Measurements from ENCODE around the gene ZNF398. TPM values are rescaled to one million over a fixed set of nuclear protein-coding genes. Genes with fewer than 3 reads are reported as not detected.
A peak's percentile ranks its signal among the peaks of the same experiment; 100 is the strongest.

The ZNF398 gene
- total and polyA plus RNA-seq, 7 donors, result 2.4 to 19.7 (median 13.0) TPM

DNA sequence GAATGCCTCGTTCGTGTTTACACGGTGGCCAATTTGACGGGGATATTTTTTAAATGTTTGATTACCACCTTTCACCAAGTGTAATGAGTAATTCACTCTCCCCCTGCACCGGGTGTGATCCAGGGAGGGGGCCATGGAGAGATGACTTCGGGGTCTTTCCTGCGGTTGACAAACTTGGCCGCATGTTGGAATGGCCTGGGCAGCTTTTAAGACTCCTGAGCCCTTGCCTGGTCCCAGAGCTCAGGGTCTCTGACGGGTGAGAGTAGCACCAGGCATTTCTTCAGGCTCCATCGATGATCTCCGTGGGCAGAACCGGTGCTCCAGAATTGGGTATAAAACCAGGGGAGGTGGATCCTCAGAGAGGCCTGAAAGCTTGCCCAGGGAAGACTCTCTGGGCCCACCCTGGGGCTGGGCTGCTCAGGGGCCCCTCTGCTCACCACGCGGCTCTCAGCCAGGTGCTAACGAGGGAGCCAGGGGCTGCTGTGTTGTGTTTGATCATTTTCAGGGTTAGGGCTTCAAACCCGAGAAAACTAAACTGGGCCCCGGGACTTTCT lies 49.0 kb downstream of the ZNF398 start:
- H3K27me3 ChIP-seq, result no peaks in the 10 kb centered on the region
- no peaks in the 10 kb centered on the region for H3K9me3 ChIP-seq
- peaks cover 0 to 31% (median 25%) of the 10 kb centered on the region in 4 donors for H3K4me1 ChIP-seq
- intact Hi-C loops (cut with DNase I), result loop anchor here (5.0 to 10.0 kb wide), 6 partner anchors 41 to 519 kb away; partner anchors contain the start of genes ZNF212, ZNF398, ZNF425 and ZNF746
- DNase-seq, result peak; percentile 53
- WGBS, 2 donors, result 1 to 4% methylated on average over 17 of the region's 17 CpGs
- TF ChIP-seq EP300 (IDR thresholded peaks at IDR 0.05), result no peak
- TF ChIP-seq POLR2A (IDR thresholded peaks at IDR 0.05), result no peak
- no peak for TF ChIP-seq POLR2AphosphoS5 (IDR thresholded peaks at IDR 0.05)
- TF ChIP-seq, protein P1, sequence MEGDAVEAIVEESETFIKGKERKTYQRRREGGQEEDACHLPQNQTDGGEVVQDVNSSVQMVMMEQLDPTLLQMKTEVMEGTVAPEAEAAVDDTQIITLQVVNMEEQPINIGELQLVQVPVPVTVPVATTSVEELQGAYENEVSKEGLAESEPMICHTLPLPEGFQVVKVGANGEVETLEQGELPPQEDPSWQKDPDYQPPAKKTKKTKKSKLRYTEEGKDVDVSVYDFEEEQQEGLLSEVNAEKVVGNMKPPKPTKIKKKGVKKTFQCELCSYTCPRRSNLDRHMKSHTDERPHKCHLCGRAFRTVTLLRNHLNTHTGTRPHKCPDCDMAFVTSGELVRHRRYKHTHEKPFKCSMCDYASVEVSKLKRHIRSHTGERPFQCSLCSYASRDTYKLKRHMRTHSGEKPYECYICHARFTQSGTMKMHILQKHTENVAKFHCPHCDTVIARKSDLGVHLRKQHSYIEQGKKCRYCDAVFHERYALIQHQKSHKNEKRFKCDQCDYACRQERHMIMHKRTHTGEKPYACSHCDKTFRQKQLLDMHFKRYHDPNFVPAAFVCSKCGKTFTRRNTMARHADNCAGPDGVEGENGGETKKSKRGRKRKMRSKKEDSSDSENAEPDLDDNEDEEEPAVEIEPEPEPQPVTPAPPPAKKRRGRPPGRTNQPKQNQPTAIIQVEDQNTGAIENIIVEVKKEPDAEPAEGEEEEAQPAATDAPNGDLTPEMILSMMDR (IDR thresholded peaks at IDR 0.05), result no peak
- peak overlapping the region; percentile 92 to 95 (median 94) for H3K27ac ChIP-seq
- H3K36me3 ChIP-seq, result peaks cover 20 to 32% (median 27%) of the 10 kb centered on the region in 4 donors
- peak overlapping the region; percentile 55 to 89 (median 76) for H3K4me3 ChIP-seq

DNA sequence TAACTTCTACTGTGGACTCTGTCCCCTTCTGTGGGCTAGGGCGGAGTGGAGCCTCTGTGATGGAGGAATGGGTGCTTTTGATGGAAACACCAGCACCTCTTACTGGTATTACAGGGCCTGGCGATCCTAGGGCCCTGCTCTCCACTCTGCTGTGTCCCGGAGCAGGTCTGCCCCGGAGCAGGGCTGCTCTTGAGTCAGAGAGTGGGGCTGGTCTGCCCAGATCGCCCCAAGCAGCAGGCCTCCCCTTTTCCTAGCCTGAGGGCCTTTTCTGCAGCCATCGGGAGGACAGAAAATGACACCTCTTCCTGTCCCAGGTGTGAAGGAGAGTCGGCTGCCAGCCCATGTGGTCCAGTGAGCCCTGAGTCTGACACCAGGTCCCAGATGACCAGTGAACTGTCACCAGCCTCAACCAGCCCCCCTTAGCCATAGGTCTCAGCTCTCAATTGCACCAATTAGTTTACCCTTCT lies 49.5 kb downstream of the ZNF398 start:
- H3K27ac ChIP-seq, result peak overlapping the region; percentile 92 to 95 (median 94)

DNA sequence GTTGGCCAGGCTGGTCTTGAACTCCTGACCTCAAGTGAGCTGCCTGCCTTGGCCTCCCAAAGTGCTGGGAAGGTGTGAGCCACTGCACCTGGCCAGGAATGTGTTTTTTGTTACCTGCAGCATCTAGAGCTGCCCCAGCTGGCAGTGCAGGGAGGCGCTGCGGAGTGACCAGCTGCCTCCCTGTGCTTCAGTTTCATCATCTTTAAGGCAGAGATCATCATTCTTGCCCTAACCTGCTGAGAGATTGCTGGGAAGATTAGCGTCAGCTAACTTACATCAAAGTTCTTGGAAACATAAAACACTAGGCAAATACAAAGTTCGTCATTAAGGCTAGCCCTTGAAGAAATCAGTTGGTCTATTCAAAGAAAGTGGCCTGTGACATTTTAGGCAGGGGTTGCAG lies 50.4 kb downstream of the ZNF398 start:
- Histone ChIP-seq H3K36me3 (peaks cover 24 to 46% (median 38%) of the 10 kb centered on the region in 4 donors), H3K4me3 (no peak overlapping the region)

More for the DNA sequence above, 49.5 kb downstream of the ZNF398 start:
- Histone ChIP-seq H3K9me3 (no peaks in the 10 kb centered on the region), H3K36me3 (peaks cover 20 to 37% (median 33%) of the 10 kb centered on the region in 4 donors), H3K4me1 (peaks cover 0 to 31% (median 25%) of the 10 kb centered on the region in 4 donors), H3K4me3 (peak overlapping the region; percentile 55 to 89 (median 76)), H3K27me3 (no peaks in the 10 kb centered on the region)
- 4 to 26% methylated on average over 7 of the region's 7 CpGs for WGBS, 2 donors
- no peak for TF ChIP-seq POLR2A (IDR thresholded peaks at IDR 0.05)
- no peak for TF ChIP-seq POLR2AphosphoS5 (IDR thresholded peaks at IDR 0.05)
- TF ChIP-seq EP300 (IDR thresholded peaks at IDR 0.05), result no peak
- TF ChIP-seq, protein P1 (IDR thresholded peaks at IDR 0.05), result no peak
- intact Hi-C loops (cut with DNase I), result loop anchor here (5.0 to 10.0 kb wide), 6 partner anchors 41 to 518 kb away; partner anchors contain the start of genes ZNF212, ZNF398, ZNF425 and ZNF746
- peak; percentile 58 for DNase-seq

DNA sequence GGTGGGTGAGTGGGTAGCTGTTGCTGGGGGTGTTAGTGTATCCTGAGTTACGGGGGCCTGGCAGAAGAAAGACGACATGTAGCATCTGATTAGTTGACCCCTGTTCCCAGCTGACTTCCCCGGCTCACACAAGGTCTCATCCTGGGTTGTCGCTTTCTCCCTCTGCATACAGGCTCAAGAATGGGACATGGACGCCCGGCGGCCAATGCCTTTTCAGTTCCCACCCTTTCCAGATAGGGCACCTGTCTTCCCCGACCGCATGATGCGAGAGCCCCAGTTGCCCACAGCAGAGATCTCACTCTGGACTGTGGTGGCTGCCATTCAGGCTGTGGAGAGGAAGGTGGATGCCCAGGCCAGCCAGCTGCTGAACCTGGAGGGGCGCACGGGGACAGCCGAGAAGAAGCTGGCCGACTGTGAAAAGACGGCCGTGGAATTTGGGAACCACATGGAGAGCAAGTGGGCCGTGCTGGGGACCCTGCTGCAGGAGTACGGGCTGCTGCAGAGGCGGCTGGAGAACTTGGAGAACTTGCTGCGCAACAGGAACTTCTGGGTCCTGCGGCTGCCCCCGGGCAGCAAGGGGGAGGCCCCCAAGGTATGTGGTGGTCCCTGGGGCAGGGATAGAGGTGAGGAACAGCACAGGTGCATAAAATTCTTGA lies 51.0 kb downstream of the ZNF398 start:
- TF ChIP-seq, protein P1 (IDR thresholded peaks at IDR 0.05), result no peak
- TF ChIP-seq POLR2A (IDR thresholded peaks at IDR 0.05), result no peak
- no peak for TF ChIP-seq POLR2AphosphoS5 (IDR thresholded peaks at IDR 0.05)
- no peak for TF ChIP-seq EP300 (IDR thresholded peaks at IDR 0.05)
- intact Hi-C loops (cut with DNase I), result loop anchor here (5.0 to 10.0 kb wide), 6 partner anchors 39 to 517 kb away; partner anchors contain the start of genes ZNF212, ZNF398, ZNF425 and ZNF746
- DNase-seq, result peak; percentile 29

More for the DNA sequence above, 50.4 kb downstream of the ZNF398 start:
- intact Hi-C loops (cut with DNase I), result loop anchor here (5.0 to 10.0 kb wide), 6 partner anchors 40 to 517 kb away; partner anchors contain the start of genes ZNF212, ZNF398, ZNF425 and ZNF746
- 65 to 84% methylated on average over 4 of the region's 4 CpGs for WGBS, 2 donors
- TF ChIP-seq, protein P1 (IDR thresholded peaks at IDR 0.05), result no peak
- no peak for TF ChIP-seq EP300 (IDR thresholded peaks at IDR 0.05)
- no peak for TF ChIP-seq POLR2A (IDR thresholded peaks at IDR 0.05)
- no peak for TF ChIP-seq POLR2AphosphoS5 (IDR thresholded peaks at IDR 0.05)
- H3K27ac ChIP-seq, result peak overlapping the region in 2 of 4 donors; percentile 93 to 95
- H3K9me3 ChIP-seq, result no peaks in the 10 kb centered on the region
- DNase-seq, result peak; percentile 11
- no peaks in the 10 kb centered on the region for H3K27me3 ChIP-seq
- peaks cover 0 to 34% (median 27%) of the 10 kb centered on the region in 4 donors for H3K4me1 ChIP-seq

More for the DNA sequence above, 51.0 kb downstream of the ZNF398 start:
- Histone ChIP-seq H3K27ac (no peak overlapping the region), H3K9me3 (no peaks in the 10 kb centered on the region), H3K4me3 (no peak overlapping the region), H3K27me3 (no peaks in the 10 kb centered on the region), H3K4me1 (peaks cover 0 to 40% (median 29%) of the 10 kb centered on the region in 4 donors), H3K36me3 (peaks cover 25 to 52% (median 40%) of the 10 kb centered on the region in 4 donors)
- 92 to 94% methylated on average over 22 of the region's 22 CpGs for WGBS, 2 donors

All from sigmoid colon (tissue), 7 donors.